GM10248 (cell line): ENCODE measurements around the gene NKAIN1.
"Not testable (repeated sequence)": the region's sequence is repeated elsewhere in the genome, so short reads cannot be mapped to it uniquely, and the experiment has no call there.

Experiments
- CTCF ChIA-PET: fragments of 300-600 bp; sonication (Branson Sonifier 250); formaldehyde crosslinking; extraction: SDS; loops from one replicate; lab custom pipeline; 2021; ENCODE audit warnings: antibody characterized with exemption; lab: Yijun Ruan, JAX
- POLR2A ChIA-PET: fragments of 350-650 bp; sonication (Branson Sonifier 250); formaldehyde crosslinking; extraction: SDS; loops from one replicate; lab custom pipeline; 2020; ENCODE audit warnings: antibody characterized with exemption; lab: Yijun Ruan, JAX
- DNase-seq: peaks from one replicate; pipeline ENCODE4 v3.0.0; 2012; ENCODE audit errors: extremely low spot score
- TF ChIP-seq, protein P1 (sequence below): IDR thresholded peaks from 2 replicates; pipeline ENCODE4 v1.5.1; 2012; ENCODE audit warnings: mild to moderate bottlenecking, low read depth; ENCODE audit errors: extremely low read depth, missing control alignments, control extremely low read depth

NKAIN1 gene

DNA sequence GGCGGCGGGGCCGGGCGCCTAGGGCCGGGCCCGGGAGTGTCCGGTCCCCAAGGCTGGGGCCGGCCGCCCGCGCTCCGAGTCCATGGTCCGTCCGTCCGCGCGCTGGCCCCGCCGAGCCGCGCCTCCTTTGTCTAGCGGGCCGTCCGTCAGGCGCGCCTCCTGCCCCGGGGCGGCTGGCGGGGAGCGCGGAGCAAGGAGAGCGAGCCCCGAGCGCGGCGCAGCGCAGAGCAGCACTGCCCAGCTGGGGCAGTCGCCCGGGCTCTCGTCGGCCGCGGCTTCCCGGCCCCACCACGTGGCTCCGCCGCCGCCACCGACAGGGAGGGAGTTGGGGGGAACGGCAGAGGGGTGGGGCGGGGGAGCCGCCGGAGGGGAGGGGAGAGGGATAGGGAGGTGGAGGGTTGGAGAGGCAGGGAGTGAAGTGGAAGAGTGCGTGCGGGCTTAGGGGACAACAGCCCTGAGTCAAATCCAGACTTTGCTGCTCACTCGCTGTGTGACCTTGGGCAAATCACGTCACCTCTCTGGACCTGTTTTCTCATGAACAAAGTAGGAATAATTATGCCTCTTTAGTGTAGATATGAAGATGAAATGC lies at the start of gene NKAIN1:
TSS of gene NKAIN1 (minus strand) at position 235 of the 589 bp plus-strand sequence. CDS start 340 bp downstream, outside the sequence.
- CTCF ChIA-PET, result no interaction called here
- POLR2A ChIA-PET, result no interaction called here
- TF ChIP-seq, protein P1, sequence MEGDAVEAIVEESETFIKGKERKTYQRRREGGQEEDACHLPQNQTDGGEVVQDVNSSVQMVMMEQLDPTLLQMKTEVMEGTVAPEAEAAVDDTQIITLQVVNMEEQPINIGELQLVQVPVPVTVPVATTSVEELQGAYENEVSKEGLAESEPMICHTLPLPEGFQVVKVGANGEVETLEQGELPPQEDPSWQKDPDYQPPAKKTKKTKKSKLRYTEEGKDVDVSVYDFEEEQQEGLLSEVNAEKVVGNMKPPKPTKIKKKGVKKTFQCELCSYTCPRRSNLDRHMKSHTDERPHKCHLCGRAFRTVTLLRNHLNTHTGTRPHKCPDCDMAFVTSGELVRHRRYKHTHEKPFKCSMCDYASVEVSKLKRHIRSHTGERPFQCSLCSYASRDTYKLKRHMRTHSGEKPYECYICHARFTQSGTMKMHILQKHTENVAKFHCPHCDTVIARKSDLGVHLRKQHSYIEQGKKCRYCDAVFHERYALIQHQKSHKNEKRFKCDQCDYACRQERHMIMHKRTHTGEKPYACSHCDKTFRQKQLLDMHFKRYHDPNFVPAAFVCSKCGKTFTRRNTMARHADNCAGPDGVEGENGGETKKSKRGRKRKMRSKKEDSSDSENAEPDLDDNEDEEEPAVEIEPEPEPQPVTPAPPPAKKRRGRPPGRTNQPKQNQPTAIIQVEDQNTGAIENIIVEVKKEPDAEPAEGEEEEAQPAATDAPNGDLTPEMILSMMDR, result no peak
- DNase-seq, result no peak

DNA sequence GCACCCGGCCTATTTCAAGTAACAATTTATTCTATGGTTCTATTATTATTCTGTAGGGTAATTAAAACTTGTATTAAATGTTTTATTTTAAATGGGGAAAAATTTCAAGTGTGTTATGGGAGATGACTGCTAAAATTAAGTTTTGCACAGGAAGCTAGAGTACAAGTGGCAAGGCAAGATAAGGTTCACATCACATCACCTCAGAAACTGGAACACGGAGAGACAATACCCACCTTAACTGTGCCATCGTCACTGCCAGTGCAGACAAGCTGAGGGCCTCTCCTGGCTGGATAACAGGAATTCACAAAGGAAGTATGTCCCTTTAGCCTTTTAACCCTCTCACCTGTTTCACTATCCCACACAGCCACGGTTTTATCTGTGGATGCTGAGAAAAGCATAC lies 49.3 kb upstream of the NKAIN1 start:
- TF ChIP-seq, protein P1, result no peak
- ChIA-PET CTCF (no interaction called here), POLR2A (interaction anchor here (0.6 kb wide), 1 partner anchor 611 kb away, joined by 3 read pairs; no protein-coding TSS in a partner anchor)
- no peak for DNase-seq

DNA sequence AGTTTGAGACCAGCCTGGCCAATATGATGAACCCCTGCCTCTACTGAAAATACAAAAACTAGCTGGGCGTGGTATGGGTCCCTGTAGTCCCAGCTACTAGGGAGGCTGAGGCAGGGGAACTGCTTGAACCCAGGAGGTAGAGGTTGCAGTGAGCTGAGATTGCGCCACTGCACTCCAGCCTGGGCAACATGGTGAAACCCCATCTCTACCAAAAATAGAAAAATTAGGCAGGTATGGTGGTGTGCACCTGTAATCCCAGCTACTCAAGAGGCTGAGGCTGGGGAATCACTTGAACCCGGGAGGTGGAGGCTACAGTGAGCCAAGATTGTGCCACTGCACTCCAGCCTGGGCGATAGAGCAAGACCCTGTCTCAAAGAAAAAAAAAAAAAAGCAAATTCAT lies 48.1 kb upstream of the NKAIN1 start:
- CTCF ChIA-PET, result interaction anchor here (0.9 kb wide), 1 partner anchor 9 kb away, joined by 3 read pairs; the partner anchor contains the start of genes SNRNP40 and ZCCHC17
- not testable (repeated sequence) for DNase-seq
- POLR2A ChIA-PET, result interaction anchor here (1.2 kb wide), 1 partner anchor 9 kb away, joined by 4 read pairs; the partner anchor contains the start of genes SNRNP40 and ZCCHC17

DNA sequence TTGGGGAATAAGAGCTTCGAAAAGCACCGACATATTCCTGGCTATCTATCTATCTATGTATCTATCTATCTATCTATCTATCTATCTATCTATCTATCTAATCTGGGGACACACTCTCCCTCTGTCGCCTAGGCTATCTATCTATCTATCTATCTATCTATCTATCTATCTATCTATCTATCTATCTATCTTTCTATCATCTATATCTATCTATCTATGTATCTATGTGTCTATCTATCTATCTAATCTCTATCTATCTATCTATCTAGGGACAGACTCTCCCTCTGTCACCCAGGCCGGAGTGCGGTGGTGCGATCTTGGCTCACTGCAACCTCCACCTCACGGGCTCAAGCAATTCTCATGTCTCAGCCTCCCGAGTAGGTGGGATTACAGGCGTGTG lies 42.7 kb upstream of the NKAIN1 start:
- CTCF ChIA-PET, result interaction anchor here (0.9 kb wide), 1 partner anchor 112 kb away, joined by 3 read pairs; no protein-coding TSS in a partner anchor
- DNase-seq, POLR2A ChIA-PET: not testable (repeated sequence)

DNA sequence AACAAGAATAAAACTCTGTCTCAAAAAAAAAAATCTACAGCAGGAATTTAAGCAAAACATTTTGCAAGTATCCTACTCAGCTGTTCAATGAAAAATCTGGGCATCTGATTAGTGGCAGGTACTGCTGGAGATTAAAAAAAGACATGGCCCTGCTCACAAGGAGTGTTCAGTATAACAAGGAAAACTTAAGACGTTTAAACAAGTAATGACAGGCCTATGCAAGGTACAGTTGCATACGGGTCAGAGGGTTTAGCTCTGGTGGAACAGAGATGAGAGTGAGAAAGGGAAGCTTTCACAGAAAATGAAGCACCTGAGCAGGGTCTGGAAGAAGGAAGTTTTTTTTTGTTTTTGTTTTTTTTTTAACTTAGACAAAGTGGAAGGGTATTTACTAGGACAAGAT lies 33.9 kb upstream of the NKAIN1 start:
- ChIA-PET CTCF (interaction anchor here (1.4 kb wide), 1 partner anchor 9 kb away, joined by 4 read pairs; no protein-coding TSS in a partner anchor), POLR2A (interaction anchor here (0.7 kb wide), 1 partner anchor 70 kb away, joined by 3 read pairs; no protein-coding TSS in a partner anchor)
- TF ChIP-seq, protein P1, result no peak
- no peak for DNase-seq

DNA sequence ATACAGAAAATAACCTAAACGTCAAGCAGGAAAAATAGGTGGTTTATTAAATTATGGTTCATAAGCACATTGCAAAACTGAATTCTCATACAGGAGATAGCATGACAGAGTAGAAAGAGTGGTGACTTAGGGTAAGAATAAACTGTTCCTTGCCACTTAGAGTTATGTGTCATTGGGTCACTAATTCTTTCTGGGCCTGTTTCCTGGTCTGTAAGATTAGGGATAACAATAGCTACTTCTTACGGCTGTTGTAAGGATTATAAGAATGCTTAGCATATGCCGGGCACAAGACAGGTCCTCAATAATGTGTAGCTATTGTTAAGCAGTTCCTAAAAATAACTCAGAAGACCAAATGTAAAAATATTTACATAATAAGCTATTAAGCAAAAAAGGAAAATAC lies 32.7 kb upstream of the NKAIN1 start:
- no peak for DNase-seq
- ChIA-PET POLR2A (no interaction called here), CTCF (interaction anchor here (1.4 kb wide), 1 partner anchor 8 kb away, joined by 4 read pairs; no protein-coding TSS in a partner anchor)
- TF ChIP-seq, protein P1, result no peak

DNA sequence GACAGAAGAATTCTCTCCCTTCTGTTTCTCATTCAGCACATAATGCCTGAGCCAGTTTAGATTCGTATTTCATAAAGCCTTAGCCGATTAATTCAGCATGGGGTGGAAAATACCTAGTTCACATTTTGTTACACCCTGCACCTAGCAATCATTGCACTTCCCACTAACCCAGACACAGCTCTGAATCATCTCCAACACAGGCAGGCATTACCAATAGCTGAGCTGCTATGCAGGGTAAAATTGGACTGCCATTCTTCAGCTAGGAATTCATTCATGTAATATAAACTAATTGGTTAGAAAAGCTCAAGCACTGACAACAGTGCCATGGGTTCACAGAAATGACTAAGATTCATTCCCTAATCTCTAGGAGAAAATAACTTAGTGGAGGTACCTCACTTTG lies 26.9 kb upstream of the NKAIN1 start:
- ChIA-PET POLR2A (no interaction called here), CTCF (interaction anchor here (1.6 kb wide), 1 partner anchor 10 kb away, joined by 4 read pairs; no protein-coding TSS in a partner anchor)
- TF ChIP-seq, protein P1, result no peak
- DNase-seq, result no peak
